Measurements from ENCODE around the gene PAK2. TPM values are rescaled to one million over a fixed set of nuclear protein-coding genes. Genes with fewer than 3 reads are reported as not detected.

The PAK2 gene
- 33.2 and 37.2 TPM in 2 replicates for total RNA-seq

DNA sequence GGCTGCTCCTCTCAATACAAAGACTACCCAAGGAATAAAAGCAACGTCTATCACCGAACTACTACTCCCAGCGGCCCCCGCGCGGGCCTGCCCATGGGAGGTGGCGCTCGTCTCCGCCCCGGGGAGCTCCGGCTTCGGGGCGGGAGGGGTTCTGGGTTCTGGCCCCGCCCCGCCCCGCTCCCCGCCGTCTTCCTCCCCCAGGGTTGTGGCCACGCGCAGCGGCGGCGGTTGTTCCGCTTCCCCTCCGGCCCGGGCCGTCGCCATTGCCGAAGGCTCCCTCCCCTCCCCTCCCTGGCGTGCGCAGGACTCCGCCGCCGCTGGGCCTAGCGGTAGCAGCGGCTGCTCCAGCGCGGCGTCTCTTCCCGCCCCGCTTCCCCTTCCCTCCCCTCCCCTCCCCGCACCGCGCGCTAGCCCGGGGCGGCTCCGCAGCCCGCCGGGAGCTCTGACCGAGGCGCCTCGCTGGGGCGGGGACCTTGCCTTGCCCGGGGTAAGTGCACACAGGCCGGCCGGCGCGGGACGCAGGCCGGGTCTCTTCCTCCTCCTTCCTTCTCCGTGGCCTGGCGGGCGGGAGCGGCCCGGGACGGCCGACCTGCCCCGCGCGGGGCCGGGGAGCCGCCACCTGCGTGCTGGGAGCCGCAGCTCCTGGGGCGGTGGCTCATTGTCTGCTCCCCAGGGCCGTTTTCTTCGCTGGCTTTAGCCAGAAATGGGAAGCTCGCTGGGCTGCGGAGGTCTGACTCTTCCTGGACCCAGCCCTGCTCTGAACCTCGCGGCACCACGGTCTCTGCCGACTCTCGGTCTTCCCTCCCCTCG is at the start of gene PAK2:
Gene PAK2, plus strand, starts transcription at position 187 of the 810 bp plus-strand sequence. CDS start 42,790 bp downstream, outside the sequence.

DNA sequence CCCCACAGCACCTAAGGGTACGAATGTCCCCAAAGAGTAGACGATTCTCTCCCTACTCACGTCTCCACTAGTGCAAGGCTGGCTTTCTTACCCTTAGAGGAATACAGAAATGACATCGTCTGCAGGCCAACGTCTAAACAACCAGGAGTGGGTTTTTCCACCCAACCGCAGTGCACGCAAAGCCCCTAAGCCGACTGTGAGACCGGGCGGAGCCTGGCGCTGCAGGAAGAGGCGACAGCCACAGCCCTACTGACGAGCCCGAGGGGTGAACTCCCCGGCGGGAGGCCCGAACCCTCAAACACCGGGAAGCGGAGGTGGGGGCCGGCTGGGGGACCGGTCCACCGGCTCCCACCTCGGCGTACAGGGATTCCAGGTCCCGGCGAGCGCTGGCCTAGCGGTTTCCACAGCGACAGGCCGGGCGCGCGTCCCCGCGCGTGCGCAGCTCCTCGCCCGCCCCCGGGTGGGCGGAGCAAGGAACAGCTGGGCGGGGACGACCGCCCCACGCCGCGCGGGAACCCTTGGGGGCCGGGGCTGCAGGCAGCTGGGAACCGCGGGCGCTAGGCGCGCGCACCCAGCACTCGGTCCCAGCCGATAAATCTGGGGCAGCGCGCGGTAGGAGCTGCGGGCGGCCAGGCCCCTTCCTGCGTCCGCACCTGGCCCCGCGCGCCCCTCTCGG is 27.7 kb upstream of the PAK2 start, which contains the start of the genes CEP19 and PIGX:
Gene CEP19, minus strand, starts transcription at position 413 of the 676 bp plus-strand sequence. CDS start 3,593 bp downstream, outside the sequence.
Gene PIGX, plus strand, starts transcription at position 540 of the 676 bp plus-strand sequence.

GRCh38 chr3:196867507-196868296 is 128.0 kb downstream of the PAK2 start, which contains the start of gene SENP5:
Gene SENP5, plus strand, starts transcription at chr3:196867920. Its CDS starts 17,262 bp downstream, at chr3:196885182.

Other genes with a start within 250 kb of the PAK2 start
- 14.7 and 23.0 TPM in 2 replicates for gene RNF168, start 236.1 kb upstream of the PAK2 start, total RNA-seq
- 0.19 and 0.28 TPM in 2 replicates for gene SMCO1, start 224.5 kb upstream of the PAK2 start, total RNA-seq
- gene WDR53, start 171.3 kb upstream of the PAK2 start, total RNA-seq: 7.0 and 9.6 TPM in 2 replicates
- 8.2 and 15.7 TPM in 2 replicates for gene FBXO45, start 171.2 kb upstream of the PAK2 start, total RNA-seq
- 0.58 and 0.85 TPM in 2 replicates for gene NRROS, start 100.2 kb upstream of the PAK2 start, total RNA-seq
- gene CEP19, start 27.6 kb upstream of the PAK2 start, total RNA-seq: 3.3 and 5.1 TPM in 2 replicates
- 22.0 and 34.1 TPM in 2 replicates for gene PIGX, start 27.5 kb upstream of the PAK2 start, total RNA-seq
- gene SENP5, start 128.1 kb downstream of the PAK2 start, total RNA-seq: 54.4 and 56.7 TPM in 2 replicates
- 72.7 and 78.0 TPM in 2 replicates for gene NCBP2, start 202.7 kb downstream of the PAK2 start, total RNA-seq
- 1.5 and 8.7 TPM in 2 replicates for gene PIGZ, start 229.0 kb downstream of the PAK2 start, total RNA-seq

All from regular cardiac myocyte (primary cell).